ENCODE results near the gene CNTNAP4.

The CNTNAP4 gene

GRCh38 chr16:76309639-76310335 is 32.6 kb downstream of the CNTNAP4 start:
- no peak for DNase-seq

- no peak for DNase-seq
Measured at GRCh38 chr16:76311260-76311659, 34.1 kb downstream of the CNTNAP4 start.

GRCh38 chr16:76318565-76318964 is 41.4 kb downstream of the CNTNAP4 start:
- no peak for DNase-seq

GRCh38 chr16:76329106-76329505 is 51.9 kb downstream of the CNTNAP4 start:
- DNase-seq: no peak

- DNase-seq: peak; percentile 53
Measured at GRCh38 chr16:76335180-76335974, 58.2 kb downstream of the CNTNAP4 start.

- no peak for DNase-seq
Measured at GRCh38 chr16:76336112-76336511, 58.9 kb downstream of the CNTNAP4 start.

GRCh38 chr16:76338472-76338871 is 61.3 kb downstream of the CNTNAP4 start:
- DNase-seq: no peak

- DNase-seq: peak; percentile 6
Measured at GRCh38 chr16:76343769-76344168, 66.6 kb downstream of the CNTNAP4 start.

- DNase-seq: peak; percentile 96
Measured at GRCh38 chr16:76345163-76345661, 68.0 kb downstream of the CNTNAP4 start.

- DNase-seq: no peak
Measured at GRCh38 chr16:76346210-76346609, 69.0 kb downstream of the CNTNAP4 start.

GRCh38 chr16:76351441-76351840 is 74.2 kb downstream of the CNTNAP4 start:
- no peak for DNase-seq

GRCh38 chr16:76360404-76360803 is 83.2 kb downstream of the CNTNAP4 start:
- DNase-seq: no peak

- no peak for DNase-seq
Measured at GRCh38 chr16:76370344-76370743, 93.1 kb downstream of the CNTNAP4 start.

- DNase-seq: no peak
Measured at GRCh38 chr16:76371441-76371840, 94.2 kb downstream of the CNTNAP4 start.

GRCh38 chr16:76373998-76374397 is 96.8 kb downstream of the CNTNAP4 start:
- DNase-seq: no peak

- no peak for DNase-seq
Measured at GRCh38 chr16:76376988-76377387, 99.8 kb downstream of the CNTNAP4 start.

GRCh38 chr16:76378020-76378419 is 100.8 kb downstream of the CNTNAP4 start:
- no peak for DNase-seq

GRCh38 chr16:76381096-76381495 is 103.9 kb downstream of the CNTNAP4 start:
- no peak for DNase-seq

GRCh38 chr16:76385601-76386230 is 108.5 kb downstream of the CNTNAP4 start:
- DNase-seq: no peak

- peak; percentile 41 for DNase-seq
Measured at GRCh38 chr16:76386784-76387183, 109.6 kb downstream of the CNTNAP4 start.

- DNase-seq: no peak
Measured at GRCh38 chr16:76387994-76388393, 110.8 kb downstream of the CNTNAP4 start.

- peak; percentile 76 for DNase-seq
Measured at GRCh38 chr16:76389126-76389525, 111.9 kb downstream of the CNTNAP4 start.

- no peak for DNase-seq
Measured at GRCh38 chr16:76390476-76390875, 113.3 kb downstream of the CNTNAP4 start.

Measured in fibroblast of skin of abdomen (primary cell).